Measurements from ENCODE around the gene CAMK2N2.

The CAMK2N2 gene

GRCh38 chr3:184261270-184261853 lies at the start of gene CAMK2N2:
TSS of gene CAMK2N2 (minus strand) at chr3:184261553. CDS start at chr3:184261285, 268 bp downstream.
- DNase-seq (ENCODE audit: low read depth in 2 of 3, low spot score in 1 of 3) = peak in 1 of 3 donors; percentile 61

GRCh38 chr3:184308744-184309143 lies 47.4 kb upstream of the CAMK2N2 start:
- no peak for DNase-seq (ENCODE audit: low read depth in 2 of 3, low spot score in 1 of 3)

DNA sequence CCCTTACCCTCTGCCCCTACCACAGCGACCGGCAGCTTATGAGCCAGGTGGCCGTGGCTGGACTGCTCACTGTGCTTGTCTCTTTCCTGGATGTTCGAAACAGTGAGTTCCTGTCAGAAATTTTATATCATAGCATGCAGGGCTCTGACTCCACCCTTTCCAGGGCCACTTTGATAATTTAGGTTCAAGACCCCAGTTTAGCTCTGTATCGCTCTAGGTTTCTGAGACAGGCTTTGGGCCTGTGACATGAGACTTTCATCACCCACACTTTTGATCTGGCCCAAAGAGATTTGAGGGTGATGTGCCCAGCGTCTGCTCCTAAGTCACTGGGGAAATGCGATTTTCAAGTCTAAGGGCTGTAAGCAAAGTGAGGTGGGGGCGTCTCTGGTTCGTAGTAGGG lies 46.6 kb upstream of the CAMK2N2 start:
- DNase-seq (ENCODE audit: low read depth in 2 of 3, low spot score in 1 of 3) = no peak

- no peak for DNase-seq (ENCODE audit: low read depth in 2 of 3, low spot score in 1 of 3)
Measured at GRCh38 chr3:184306341-184306972, 45.1 kb upstream of the CAMK2N2 start.

DNA sequence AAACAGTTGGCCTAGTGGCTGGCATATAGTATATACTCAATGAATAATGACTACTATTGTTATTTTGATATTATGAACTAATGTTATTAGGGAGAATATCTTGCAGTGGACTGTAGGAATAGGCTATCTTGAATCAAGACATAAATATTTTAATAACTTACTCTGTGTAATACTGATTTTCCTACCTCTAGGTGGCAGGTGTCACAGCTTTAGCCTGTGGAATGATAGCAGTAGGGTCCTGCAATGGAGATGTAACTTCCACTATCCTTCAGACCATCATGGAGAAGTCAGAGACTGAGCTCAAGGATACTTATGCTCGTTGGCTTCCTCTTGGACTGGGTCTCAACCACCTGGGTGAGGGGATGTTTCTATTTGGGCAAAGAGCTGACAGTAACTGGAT lies 44.2 kb upstream of the CAMK2N2 start:
- no peak for DNase-seq (ENCODE audit: low read depth in 2 of 3, low spot score in 1 of 3)

- DNase-seq (ENCODE audit: low read depth in 2 of 3, low spot score in 1 of 3) = no peak
Measured at GRCh38 chr3:184300378-184300720, 39.0 kb upstream of the CAMK2N2 start.

DNA sequence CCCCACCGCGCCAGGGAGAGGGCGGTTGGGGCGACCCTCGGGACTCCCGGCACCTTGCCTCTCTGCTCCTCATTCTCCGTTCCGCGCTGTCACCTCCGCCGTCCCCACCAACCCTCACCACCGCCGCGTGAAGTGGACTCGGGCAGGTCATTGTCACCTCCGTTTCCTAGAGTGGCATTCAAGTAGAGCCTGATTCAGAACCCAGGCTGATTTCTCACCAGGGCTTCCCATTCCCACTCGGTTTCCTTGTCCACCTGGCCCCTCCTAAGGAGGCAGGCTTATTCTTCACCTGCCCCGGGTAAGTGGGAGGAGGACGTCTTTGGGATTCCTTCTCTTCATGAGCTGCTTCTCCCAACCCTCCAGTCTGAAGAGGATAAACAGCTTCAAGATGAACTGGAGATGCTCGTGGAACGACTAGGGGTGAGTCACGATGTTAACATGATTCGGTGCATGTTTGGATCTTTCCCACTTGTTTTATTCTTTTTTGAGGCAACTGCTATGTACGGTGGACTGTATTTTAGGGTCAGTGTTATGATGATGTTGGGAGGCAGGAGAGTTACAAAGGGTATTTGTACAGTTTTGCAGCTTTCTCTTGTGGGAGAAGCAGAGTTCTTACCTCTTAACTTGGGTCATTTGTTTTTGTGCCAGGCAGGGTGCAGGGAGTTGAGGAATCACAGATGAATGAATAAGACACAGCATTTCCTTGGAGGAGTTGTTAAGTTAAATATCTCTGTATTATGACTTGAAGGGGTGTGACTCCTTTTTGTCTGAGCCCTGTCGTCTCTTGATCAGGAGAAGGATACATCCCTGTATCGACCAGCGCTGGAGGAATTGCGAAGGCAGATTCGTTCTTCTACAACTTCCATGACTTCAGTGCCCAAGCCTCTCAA lies 38.4 kb upstream of the CAMK2N2 start:
- no peak for DNase-seq (ENCODE audit: low read depth in 2 of 3, low spot score in 1 of 3)

DNA sequence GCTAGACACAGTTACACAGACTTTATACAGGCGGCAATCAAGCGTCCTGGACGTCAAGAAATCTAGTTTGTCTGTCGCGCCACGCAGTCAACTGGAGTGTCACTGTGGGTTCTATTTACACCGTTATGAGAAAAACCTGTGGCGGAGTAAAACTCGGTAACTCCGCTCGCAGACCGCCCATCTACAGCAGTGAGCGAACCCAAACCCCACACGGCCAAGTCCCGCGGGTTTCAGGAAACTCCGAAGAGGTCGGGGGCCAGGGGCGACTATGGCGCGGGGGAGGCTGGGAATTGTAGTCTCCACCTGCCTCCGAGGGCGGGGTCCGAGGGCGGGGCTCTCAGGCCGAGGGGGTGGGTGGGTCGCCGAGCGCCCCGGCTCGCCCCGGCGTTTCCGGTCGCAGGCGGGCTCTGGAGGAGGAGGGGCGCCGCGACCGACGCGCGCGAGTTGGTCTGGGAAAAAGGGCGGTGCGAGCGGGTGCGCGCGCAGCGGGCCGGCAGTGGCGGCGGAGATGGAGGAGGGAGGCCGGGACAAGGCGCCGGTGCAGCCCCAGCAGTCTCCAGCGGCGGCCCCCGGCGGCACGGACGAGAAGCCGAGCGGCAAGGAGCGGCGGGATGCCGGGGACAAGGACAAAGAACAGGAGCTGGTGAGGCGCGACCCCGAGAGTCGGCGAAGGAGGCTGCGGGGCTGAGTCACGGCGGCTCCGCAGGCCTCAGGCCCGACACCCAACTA lies 37.6 kb upstream of the CAMK2N2 start, which contains the start of gene PSMD2:
TSS of gene PSMD2 (plus strand) at position 483 of the 729 bp plus-strand sequence. CDS start at position 509, 26 bp downstream.
- DNase-seq (ENCODE audit: low read depth in 2 of 3, low spot score in 1 of 3) = peak; percentile 96 to 99 (median 98)

DNA sequence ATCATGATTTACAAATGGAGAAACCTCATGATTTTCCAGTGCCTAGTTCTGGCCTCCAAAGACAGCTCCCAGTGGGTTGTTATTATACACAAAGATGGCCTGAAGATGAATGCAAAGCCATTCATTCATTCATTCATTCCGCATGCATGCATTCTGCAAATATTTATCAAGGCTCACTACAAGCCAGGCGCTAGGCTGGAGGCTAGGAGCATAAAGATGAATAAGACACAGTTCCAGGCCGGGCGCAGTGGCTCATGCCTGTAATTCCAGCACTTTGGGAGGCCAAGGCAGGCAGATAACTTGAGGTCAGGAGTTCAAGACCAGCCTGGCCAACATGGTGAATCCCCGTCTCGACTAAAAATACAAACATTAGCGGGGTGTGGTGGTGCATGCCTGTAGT lies 35.3 kb upstream of the CAMK2N2 start:
- no peak for DNase-seq (ENCODE audit: low read depth in 2 of 3, low spot score in 1 of 3)

- no peak for DNase-seq (ENCODE audit: low read depth in 2 of 3, low spot score in 1 of 3)
Measured at GRCh38 chr3:184295771-184296170, 34.4 kb upstream of the CAMK2N2 start.

DNA sequence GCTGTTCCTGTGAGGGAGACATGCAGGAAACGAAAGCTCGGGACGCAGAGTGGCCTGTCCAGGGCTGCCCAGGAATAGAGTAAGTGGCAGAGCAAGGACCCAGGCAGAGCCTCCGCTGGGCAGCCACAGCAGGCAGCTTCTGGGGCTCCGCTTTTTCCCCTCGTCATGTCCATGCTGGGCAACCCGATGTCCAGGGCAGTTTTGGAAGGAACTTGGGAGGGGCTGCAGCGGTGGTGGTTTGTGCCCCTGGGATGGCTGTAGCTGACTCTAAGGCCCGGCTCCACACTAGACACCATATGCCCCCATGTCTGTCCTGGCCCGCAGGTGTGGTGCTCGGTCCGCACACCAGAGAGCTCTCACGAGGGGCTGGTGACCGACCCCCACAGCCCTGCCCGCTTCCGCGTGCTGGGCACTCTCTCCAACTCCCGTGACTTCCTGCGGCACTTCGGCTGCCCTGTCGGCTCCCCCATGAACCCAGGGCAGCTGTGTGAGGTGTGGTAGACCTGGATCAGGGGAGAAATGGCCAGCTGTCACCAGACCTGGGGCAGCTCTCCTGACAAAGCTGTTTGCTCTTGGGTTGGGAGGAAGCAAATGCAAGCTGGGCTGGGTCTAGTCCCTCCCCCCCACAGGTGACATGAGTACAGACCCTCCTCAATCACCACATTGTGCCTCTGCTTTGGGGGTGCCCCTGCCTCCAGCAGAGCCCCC lies 30.5 kb upstream of the CAMK2N2 start:
- no peak for DNase-seq (ENCODE audit: low read depth in 2 of 3, low spot score in 1 of 3)

GRCh38 chr3:184291044-184291737 lies 29.8 kb upstream of the CAMK2N2 start:
- no peak for DNase-seq (ENCODE audit: low read depth in 2 of 3, low spot score in 1 of 3)

GRCh38 chr3:184290331-184290730 lies 29.0 kb upstream of the CAMK2N2 start:
- no peak for DNase-seq (ENCODE audit: low read depth in 2 of 3, low spot score in 1 of 3)

DNA sequence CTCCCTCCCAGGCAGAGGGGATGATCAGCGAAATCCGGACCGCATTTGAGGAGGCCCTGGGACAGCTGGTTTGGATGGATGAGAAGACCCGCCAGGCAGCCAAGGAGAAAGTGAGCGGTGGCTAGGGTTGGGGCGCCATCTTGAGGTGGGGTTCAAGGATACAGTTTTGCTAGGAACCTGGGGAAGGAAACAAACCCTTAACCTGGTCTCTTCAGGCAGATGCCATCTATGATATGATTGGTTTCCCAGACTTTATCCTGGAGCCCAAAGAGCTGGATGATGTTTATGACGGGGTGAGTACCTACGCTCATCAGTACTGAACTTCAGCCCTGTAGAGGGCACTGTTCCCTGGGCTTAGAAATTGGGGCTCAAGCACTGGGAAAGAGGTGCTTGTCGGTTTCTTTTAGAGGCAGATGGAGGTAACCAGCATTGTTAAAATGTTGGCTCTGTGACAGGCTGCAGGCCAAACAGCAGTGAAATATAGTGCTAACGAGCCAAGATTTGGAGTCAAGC lies 28.1 kb upstream of the CAMK2N2 start:
- peak; percentile 49 to 69 (median 60) for DNase-seq (ENCODE audit: low read depth in 2 of 3, low spot score in 1 of 3)

GRCh38 chr3:184284696-184285095 lies 23.3 kb upstream of the CAMK2N2 start:
- no peak for DNase-seq (ENCODE audit: low read depth in 2 of 3, low spot score in 1 of 3)

DNA sequence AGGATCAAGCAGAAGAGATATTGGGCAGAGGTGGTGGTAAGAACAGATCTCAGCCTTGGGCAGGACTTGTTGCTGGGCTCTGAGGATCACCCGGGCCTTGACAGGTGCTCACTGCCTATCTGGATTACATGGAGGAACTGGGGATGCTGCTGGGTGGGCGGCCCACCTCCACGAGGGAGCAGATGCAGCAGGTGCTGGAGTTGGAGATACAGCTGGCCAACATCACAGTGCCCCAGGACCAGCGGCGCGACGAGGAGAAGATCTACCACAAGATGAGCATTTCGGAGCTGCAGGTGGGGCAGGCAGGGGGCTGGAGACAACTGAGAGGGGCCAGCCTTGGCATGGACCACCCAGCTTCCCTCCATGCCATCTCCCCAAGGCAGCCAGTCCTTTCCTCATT lies 22.3 kb upstream of the CAMK2N2 start:
- no peak for DNase-seq (ENCODE audit: low read depth in 2 of 3, low spot score in 1 of 3)

GRCh38 chr3:184282941-184283340 lies 21.6 kb upstream of the CAMK2N2 start:
- no peak for DNase-seq (ENCODE audit: low read depth in 2 of 3, low spot score in 1 of 3)

GRCh38 chr3:184277366-184277765 lies 16.0 kb upstream of the CAMK2N2 start:
- DNase-seq (ENCODE audit: low read depth in 2 of 3, low spot score in 1 of 3) = no peak

GRCh38 chr3:184275961-184276910 lies 14.9 kb upstream of the CAMK2N2 start, which contains the start of gene ECE2:
TSS of gene ECE2 (plus strand) at chr3:184276022. CDS start at chr3:184276154, 132 bp downstream.
- DNase-seq (ENCODE audit: low read depth in 2 of 3, low spot score in 1 of 3) = no peak
